ENCODE measurements around the gene BET1L.

GRCh38 chr11:203056-203944, 3.9 kb downstream of the BET1L start:
- TF ChIP-seq, protein P1, sequence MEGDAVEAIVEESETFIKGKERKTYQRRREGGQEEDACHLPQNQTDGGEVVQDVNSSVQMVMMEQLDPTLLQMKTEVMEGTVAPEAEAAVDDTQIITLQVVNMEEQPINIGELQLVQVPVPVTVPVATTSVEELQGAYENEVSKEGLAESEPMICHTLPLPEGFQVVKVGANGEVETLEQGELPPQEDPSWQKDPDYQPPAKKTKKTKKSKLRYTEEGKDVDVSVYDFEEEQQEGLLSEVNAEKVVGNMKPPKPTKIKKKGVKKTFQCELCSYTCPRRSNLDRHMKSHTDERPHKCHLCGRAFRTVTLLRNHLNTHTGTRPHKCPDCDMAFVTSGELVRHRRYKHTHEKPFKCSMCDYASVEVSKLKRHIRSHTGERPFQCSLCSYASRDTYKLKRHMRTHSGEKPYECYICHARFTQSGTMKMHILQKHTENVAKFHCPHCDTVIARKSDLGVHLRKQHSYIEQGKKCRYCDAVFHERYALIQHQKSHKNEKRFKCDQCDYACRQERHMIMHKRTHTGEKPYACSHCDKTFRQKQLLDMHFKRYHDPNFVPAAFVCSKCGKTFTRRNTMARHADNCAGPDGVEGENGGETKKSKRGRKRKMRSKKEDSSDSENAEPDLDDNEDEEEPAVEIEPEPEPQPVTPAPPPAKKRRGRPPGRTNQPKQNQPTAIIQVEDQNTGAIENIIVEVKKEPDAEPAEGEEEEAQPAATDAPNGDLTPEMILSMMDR (conservative IDR thresholded peaks at IDR 0.05; ENCODE audit: low read length), result no peak
- no peak for TF ChIP-seq EZH2phosphoT487 (IDR thresholded peaks at IDR 0.05; ENCODE audit: borderline replicate concordance)

All from Loucy (cell line).